Measurements from ENCODE around the gene FUT8. TPM values are rescaled to one million over a fixed set of nuclear protein-coding genes. Genes with fewer than 3 reads are reported as not detected.
A peak's percentile ranks its signal among the peaks of the same experiment; 100 is the strongest.
"Not testable (repeated sequence)": the region's sequence is repeated elsewhere in the genome, so short reads cannot be mapped to it uniquely, and the experiment has no call there.

Gene FUT8
- total RNA-seq, 2 donors from 2014 or later: 56.6 to 98.8 TPM

GRCh38 chr14:65432361-65432948 is 19.9 kb downstream of the FUT8 start:
- no peak for ATAC-seq
- peak overlapping the region in 1 of 2 donors; percentile 52 for H3K27ac Mint-ChIP-seq
- peaks cover 0 to 45% of the 10 kb centered on the region in 2 donors for H3K36me3 Mint-ChIP-seq
- H3K9me3 Mint-ChIP-seq: peaks cover 3 to 4% of the 10 kb centered on the region in 2 donors
- no peak for DNase-seq (ENCODE audit: low spot score in 2 of 2)

GRCh38 chr14:65433157-65433556 is 20.6 kb downstream of the FUT8 start:
- H3K27ac Mint-ChIP-seq: no peak overlapping the region
- ATAC-seq (no peak), DNase-seq (ENCODE audit: low spot score in 2 of 2) (no peak)
- H3K36me3 Mint-ChIP-seq: peaks cover 0 to 45% of the 10 kb centered on the region in 2 donors
- H3K9me3 Mint-ChIP-seq: peaks cover 3 to 4% of the 10 kb centered on the region in 2 donors

- H3K27ac Mint-ChIP-seq: no peak overlapping the region
- ATAC-seq (no peak), DNase-seq (ENCODE audit: low spot score in 2 of 2) (no peak)
- H3K9me3 Mint-ChIP-seq: peaks cover 3 to 4% of the 10 kb centered on the region in 2 donors
- peaks cover 0 to 45% of the 10 kb centered on the region in 2 donors for H3K36me3 Mint-ChIP-seq
Observed at GRCh38 chr14:65433646-65434045, 21.1 kb downstream of the FUT8 start.

- DNase-seq (ENCODE audit: low spot score in 2 of 2): no peak
- Mint-ChIP-seq H3K9me3 (peaks cover 3 to 4% of the 10 kb centered on the region in 2 donors), H3K36me3 (peaks cover 0 to 45% of the 10 kb centered on the region in 2 donors), H3K27ac (no peak overlapping the region)
- ATAC-seq: no peak
Observed at GRCh38 chr14:65434216-65434850, 21.8 kb downstream of the FUT8 start.

GRCh38 chr14:65438266-65438933 is 25.9 kb downstream of the FUT8 start:
- Mint-ChIP-seq H3K9me3 (peaks cover 3 to 7% of the 10 kb centered on the region in 2 donors), H3K36me3 (peaks cover 0 to 46% of the 10 kb centered on the region in 2 donors), H3K27ac (peak overlapping the region; percentile 20 to 86)
- no peak for DNase-seq (ENCODE audit: low spot score in 2 of 2)
- peak; percentile 84 to 90 for ATAC-seq

GRCh38 chr14:65439117-65439516 is 26.6 kb downstream of the FUT8 start:
- ATAC-seq: no peak
- peaks cover 4 to 7% of the 10 kb centered on the region in 2 donors for H3K9me3 Mint-ChIP-seq
- H3K36me3 Mint-ChIP-seq: peaks cover 0 to 41% of the 10 kb centered on the region in 2 donors
- H3K27ac Mint-ChIP-seq: peak overlapping the region in 1 of 2 donors; percentile 86
- DNase-seq (ENCODE audit: low spot score in 2 of 2): no peak

GRCh38 chr14:65440230-65440629 is 27.7 kb downstream of the FUT8 start:
- DNase-seq (ENCODE audit: low spot score in 2 of 2): no peak
- no peak for ATAC-seq
- Mint-ChIP-seq H3K9me3 (peaks cover 3 to 4% of the 10 kb centered on the region in 2 donors), H3K27ac (no peak overlapping the region), H3K36me3 (peaks cover 2 to 41% of the 10 kb centered on the region in 2 donors)

- DNase-seq (ENCODE audit: low spot score in 2 of 2) (no peak), ATAC-seq (peak; percentile 56 to 89)
- H3K27ac Mint-ChIP-seq: peak overlapping the region in 1 of 2 donors; percentile 54
- peaks cover 3 to 4% of the 10 kb centered on the region in 2 donors for H3K9me3 Mint-ChIP-seq
- peaks cover 4 to 56% of the 10 kb centered on the region in 2 donors for H3K36me3 Mint-ChIP-seq
Observed at GRCh38 chr14:65444230-65444629, 31.7 kb downstream of the FUT8 start.

GRCh38 chr14:65446159-65446558 is 33.6 kb downstream of the FUT8 start:
- peaks cover 0 to 3% of the 10 kb centered on the region in 2 donors for H3K9me3 Mint-ChIP-seq
- DNase-seq (ENCODE audit: low spot score in 2 of 2) (no peak), ATAC-seq (no peak)
- no peak overlapping the region for H3K27ac Mint-ChIP-seq
- H3K36me3 Mint-ChIP-seq: peaks cover 14 to 63% of the 10 kb centered on the region in 2 donors

- Mint-ChIP-seq H3K27ac (no peak overlapping the region), H3K9me3 (peaks cover 1% of the 10 kb centered on the region in 2 donors), H3K36me3 (peaks cover 27 to 80% of the 10 kb centered on the region in 2 donors)
- DNase-seq (ENCODE audit: low spot score in 2 of 2): no peak
- no peak for ATAC-seq
Observed at GRCh38 chr14:65449647-65450046, 37.1 kb downstream of the FUT8 start.

- H3K27ac Mint-ChIP-seq: no peak overlapping the region
- no peak for DNase-seq (ENCODE audit: low spot score in 2 of 2)
- peaks cover 6% of the 10 kb centered on the region in 2 donors for H3K9me3 Mint-ChIP-seq
- peaks cover 40 to 75% of the 10 kb centered on the region in 2 donors for H3K36me3 Mint-ChIP-seq
- ATAC-seq: no peak
Observed at GRCh38 chr14:65453807-65454480, 41.4 kb downstream of the FUT8 start.

GRCh38 chr14:65456247-65456646 is 43.7 kb downstream of the FUT8 start:
- Mint-ChIP-seq H3K27ac (peak overlapping the region in 1 of 2 donors; percentile 29), H3K9me3 (peaks cover 6% of the 10 kb centered on the region in 2 donors), H3K36me3 (peaks cover 40 to 63% of the 10 kb centered on the region in 2 donors)
- no peak for ATAC-seq
- DNase-seq (ENCODE audit: low spot score in 2 of 2): no peak

- Mint-ChIP-seq H3K9me3 (no peaks in the 10 kb centered on the region), H3K27ac (peak overlapping the region; percentile 32 to 45), H3K36me3 (peaks cover 21 to 27% of the 10 kb centered on the region in 2 donors)
- DNase-seq (ENCODE audit: low spot score in 2 of 2) (no peak), ATAC-seq (no peak)
Observed at GRCh38 chr14:65461730-65462129, 49.2 kb downstream of the FUT8 start.

GRCh38 chr14:65462411-65462810 is 49.9 kb downstream of the FUT8 start:
- DNase-seq (ENCODE audit: low spot score in 2 of 2) (peak in 1 of 2 donors; percentile 20), ATAC-seq (peak; percentile 93 to 96)
- peaks cover 17 to 21% of the 10 kb centered on the region in 2 donors for H3K36me3 Mint-ChIP-seq

GRCh38 chr14:65465584-65465983 is 53.1 kb downstream of the FUT8 start:
- DNase-seq (ENCODE audit: low spot score in 2 of 2) (no peak), ATAC-seq (no peak)
- H3K9me3 Mint-ChIP-seq: no peaks in the 10 kb centered on the region
- H3K36me3 Mint-ChIP-seq: peaks cover 18 to 28% of the 10 kb centered on the region in 2 donors
- H3K27ac Mint-ChIP-seq: no peak overlapping the region

More at GRCh38 chr14:65462411-65462810, 49.9 kb downstream of the FUT8 start:
- Mint-ChIP-seq H3K9me3 (no peaks in the 10 kb centered on the region), H3K27ac (peak overlapping the region; percentile 3 to 32)

GRCh38 chr14:65467926-65468325 is 55.4 kb downstream of the FUT8 start:
- not testable (repeated sequence) for DNase-seq (ENCODE audit: low spot score in 2 of 2); H3K27ac Mint-ChIP-seq; ATAC-seq; H3K9me3 Mint-ChIP-seq
- peaks cover 10 to 18% of the 10 kb centered on the region in 2 donors for H3K36me3 Mint-ChIP-seq
